NCI-H2029 (cell line): ENCODE results near the gene TCFL5.

Experiments
- DNase-seq: peaks from one replicate; lab custom pipeline; 2025; lab: John Stamatoyannopoulos, UW

TCFL5 gene

GRCh38 chr20:62895539-62895938, 33.9 kb upstream of the TCFL5 start:
- DNase-seq: no peak

DNA sequence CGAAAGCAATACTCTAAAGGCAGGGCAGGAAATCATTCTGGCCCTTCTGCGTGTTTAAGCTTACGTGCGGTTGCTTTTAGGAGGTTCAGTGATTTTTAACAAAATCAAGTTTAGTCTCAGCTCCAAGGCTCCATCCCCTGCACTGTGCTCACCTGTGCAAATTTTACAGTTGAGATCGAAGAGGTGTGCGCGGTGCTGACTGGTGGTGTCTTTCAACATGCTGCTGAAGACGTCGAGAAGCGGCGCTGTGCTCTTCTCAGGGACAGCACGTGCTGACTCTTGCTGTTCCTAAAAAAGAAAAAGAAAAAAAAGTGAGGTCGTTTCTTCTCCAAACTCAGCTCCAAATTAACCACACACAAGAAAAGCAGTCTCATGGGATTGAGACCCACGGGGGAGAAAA, 32.6 kb upstream of the TCFL5 start:
- no peak for DNase-seq

DNA sequence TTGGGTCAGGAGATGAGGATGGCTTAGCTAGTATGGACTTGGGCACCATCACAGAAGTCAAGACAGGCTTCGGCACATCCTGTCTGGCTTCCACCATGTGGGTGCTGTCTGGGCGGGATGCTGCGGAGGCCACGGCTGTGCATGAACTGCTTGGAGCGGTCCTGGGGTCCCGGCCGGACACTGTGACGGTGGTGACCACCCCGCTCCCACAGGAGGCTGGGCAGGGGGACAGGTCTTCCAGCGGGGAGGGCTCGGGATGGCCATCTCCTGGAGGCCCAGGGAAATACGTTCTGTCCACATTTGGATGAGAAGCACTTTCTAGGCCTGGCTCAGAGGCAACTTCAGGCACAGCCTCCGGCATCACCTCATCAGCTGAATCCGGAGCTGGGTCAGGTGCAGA, 32.1 kb upstream of the TCFL5 start:
- no peak for DNase-seq

GRCh38 chr20:62892348-62893304, 31.0 kb upstream of the TCFL5 start:
- DNase-seq: no peak

DNA sequence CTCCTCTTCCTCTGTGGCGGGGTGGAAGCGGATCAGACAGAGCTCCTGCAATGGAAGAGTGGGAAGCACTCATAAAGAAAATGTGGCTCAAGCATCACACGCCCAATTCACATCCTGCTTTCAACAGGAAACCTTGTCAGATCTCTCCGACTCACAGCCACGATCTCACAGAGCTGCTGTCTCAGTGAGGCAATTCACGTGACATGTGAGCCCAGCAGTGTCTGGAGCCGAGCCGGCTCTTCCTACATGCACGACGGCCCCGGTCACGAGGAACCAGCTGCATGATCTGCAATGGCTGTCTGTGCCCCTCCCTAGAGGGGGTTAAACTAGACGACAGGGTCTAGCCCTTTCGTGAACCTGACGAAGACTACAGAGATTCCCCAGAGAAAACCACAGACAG, 29.5 kb upstream of the TCFL5 start:
- no peak for DNase-seq

- DNase-seq: no peak
Observed at GRCh38 chr20:62890444-62890843, 28.8 kb upstream of the TCFL5 start.

- no peak for DNase-seq
Observed at GRCh38 chr20:62889871-62890270, 28.2 kb upstream of the TCFL5 start.

- DNase-seq: no peak
Observed at GRCh38 chr20:62889411-62889810, 27.8 kb upstream of the TCFL5 start.

DNA sequence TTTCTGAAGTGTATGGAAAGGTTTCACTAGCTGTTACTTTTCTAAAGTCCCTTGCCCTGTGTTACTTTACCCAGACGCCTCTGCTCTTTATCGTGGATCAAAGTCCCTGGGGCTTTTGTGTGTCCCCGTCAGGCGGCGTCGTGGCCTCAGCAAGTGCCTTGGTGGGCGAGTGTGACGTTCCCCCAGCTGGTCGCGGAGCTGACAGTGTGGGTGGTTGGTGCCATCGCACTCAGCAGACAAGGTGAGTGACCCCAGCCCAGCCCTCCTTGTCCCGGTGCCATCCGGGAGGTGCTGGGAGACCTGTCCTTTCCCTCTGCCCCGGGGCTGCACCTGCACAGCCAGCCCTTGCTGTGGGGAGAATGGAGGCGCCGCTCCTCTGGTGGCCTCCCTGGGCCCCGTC, 27.3 kb upstream of the TCFL5 start:
- DNase-seq: no peak

GRCh38 chr20:62888406-62888805, 26.8 kb upstream of the TCFL5 start:
- no peak for DNase-seq

DNA sequence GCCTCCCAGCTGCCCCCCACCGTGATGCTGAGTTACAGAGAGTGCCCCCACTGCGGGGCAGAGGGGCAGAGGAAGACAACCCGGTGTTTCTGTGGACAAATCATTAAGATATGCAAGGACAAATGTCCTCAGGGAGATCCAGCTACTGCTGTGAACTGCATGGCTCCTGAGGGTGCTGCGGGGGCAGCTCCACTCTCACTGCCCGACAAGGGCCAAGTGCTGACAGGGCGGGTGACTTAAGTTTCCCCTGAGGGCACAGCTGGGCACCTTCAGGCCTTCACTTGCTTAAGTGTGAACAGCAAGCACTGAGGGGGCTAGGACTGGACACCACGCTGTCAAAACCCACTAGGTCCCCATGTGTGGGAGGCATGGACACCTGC, 26.2 kb upstream of the TCFL5 start:
- no peak for DNase-seq

DNA sequence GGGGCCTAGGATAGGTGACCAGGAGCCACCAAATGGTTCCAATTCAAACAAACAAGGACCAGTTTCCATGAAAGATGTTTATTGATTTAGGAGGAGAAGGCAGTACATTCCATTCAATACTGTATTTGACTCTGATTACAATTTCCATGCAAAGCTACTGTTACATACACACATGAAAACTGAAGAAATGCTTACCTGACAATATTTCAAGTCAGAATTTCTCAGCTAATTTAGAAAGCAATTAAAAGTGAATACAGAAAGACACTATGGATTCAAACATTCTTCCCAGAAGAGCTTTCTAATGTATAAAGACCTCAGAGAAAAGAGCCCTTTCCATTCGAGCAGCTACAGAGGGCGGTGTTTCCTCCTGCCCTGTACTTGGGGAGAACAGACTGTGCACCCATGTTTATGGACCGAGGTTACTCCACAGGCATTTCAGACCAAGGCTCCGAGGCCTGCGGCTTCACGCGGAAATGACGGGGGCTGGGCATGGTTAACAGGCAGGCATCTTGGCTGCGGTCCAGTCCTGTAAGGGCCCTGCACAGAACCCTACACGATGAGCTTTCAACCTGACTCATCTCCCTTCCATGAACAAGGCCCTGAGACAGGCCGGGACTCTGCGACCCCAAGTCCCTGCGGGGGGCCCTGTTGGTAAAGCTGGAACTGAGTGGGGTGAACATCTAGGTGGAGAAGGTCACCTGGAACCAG, 25.7 kb upstream of the TCFL5 start:
- DNase-seq: peak; percentile 88

DNA sequence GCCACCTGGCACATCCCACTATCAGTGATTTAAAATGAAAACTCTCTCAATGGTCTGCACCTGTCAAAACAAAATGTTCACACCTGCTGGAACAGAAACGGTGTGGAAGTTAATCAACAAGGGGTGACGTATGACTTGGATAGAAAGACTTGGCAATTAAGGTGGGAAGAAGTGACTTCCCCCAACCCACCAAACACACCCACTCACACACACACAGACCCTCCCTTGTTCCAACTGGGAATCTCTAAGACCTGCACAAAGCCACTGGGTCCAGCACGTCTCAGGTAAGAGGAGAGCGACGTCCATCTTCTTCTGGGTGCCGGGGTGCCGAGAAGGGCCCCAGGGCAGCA, 25.1 kb upstream of the TCFL5 start:
- peak; percentile 50 for DNase-seq

- no peak for DNase-seq
Observed at GRCh38 chr20:62885896-62886708, 24.5 kb upstream of the TCFL5 start.

GRCh38 chr20:62885046-62885895, 23.6 kb upstream of the TCFL5 start:
- no peak for DNase-seq

DNA sequence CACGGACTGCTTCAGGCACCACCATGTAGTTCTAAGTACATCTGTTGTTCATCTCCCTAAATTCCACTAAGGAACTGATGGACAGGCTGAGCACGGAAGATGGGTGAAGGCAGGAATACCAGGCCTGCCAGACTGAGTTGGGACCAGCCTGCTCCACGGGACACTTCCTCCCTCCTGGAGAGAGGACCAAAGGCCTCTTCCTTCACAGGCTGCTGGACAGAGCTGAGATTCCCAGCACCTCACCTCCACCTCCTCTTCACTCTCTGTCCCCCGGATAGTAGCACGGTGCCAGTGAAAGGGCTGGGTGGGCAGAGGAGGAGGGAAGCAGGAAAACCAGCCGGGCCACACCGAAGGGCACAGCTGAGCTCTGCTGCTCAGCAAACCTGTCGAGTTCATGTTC, 22.9 kb upstream of the TCFL5 start:
- no peak for DNase-seq

- no peak for DNase-seq
Observed at GRCh38 chr20:62882426-62882825, 20.8 kb upstream of the TCFL5 start.

DNA sequence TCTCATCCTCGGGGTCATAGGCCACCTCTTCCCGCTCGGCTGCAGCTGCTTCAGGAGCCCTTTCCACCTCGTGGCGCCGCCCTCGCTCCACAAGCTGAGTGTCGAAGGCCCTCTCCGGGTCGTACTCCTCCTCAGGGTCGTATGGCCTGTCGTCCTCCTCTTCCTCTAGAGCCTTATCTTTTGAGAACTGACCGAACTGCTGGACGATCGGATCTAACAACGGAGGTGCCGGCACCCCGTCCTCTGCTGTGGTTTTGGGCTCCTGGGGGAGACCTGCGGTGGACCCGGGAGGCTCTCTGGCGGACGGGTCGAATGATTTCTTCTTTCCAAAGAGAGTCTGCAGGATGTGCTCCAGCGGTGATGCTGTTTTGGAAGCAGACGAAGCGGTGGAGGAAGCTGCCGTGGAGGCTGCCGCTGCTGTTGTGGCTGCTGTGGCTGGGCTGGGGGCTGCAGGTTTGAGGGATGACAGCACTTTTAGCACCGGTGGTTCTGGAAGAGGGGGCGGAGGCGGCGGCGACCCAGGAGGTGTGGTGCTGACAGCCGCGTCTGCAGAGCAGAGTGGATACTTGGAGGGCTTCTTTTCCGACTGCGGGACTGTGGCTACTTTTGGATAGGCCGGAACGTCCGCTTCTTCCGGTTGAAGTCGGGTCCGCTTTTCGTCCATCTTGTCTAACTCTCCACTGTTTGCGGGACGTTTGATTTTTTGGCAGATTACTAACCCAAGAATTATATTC, 20.2 kb upstream of the TCFL5 start:
- no peak for DNase-seq

- no peak for DNase-seq
Observed at GRCh38 chr20:62880935-62881661, 19.5 kb upstream of the TCFL5 start.
